Sigmoid colon (tissue), 7 donors: ENCODE results near the gene KCNH1. TPM values are rescaled to one million over a fixed set of nuclear protein-coding genes. Genes with fewer than 3 reads are reported as not detected.

Source experiments
- DNase-seq: peaks from one replicate; pipeline ENCODE4 v3.0.0-alpha.2; 2019
- H3K27ac ChIP-seq, 4 donors: fragments of 200-600 bp; sonication (generic); one replicate each; pipeline ENCODE4 v1.5.1; 2016 to 2019; ENCODE audit warnings: mild to moderate bottlenecking in 1 of 4
- H3K27me3 ChIP-seq, 3 donors: fragments of 200-600 bp; sonication (generic); one replicate each; pipeline ENCODE4 v1.5.1; 2019; ENCODE audit warnings: mild to moderate bottlenecking in 1 of 3
- H3K36me3 ChIP-seq, 4 donors: fragments of 200-600 bp; sonication (generic); one replicate each; pipeline ENCODE4 v1.5.1; 2016 to 2019
- H3K4me1 ChIP-seq, 4 donors: fragments of 200-600 bp; sonication (generic); one replicate each; pipeline ENCODE4 v1.5.1; 2017 to 2019
- H3K4me3 ChIP-seq, 4 donors: fragments of 200-600 bp; sonication (generic); one replicate each; pipeline ENCODE4 v1.5.1; 2017 to 2019; ENCODE audit warnings: mild to moderate bottlenecking in 2 of 4, moderate library complexity in 1 of 4
- H3K9me3 ChIP-seq, 4 donors: fragments of 200-600 bp in 3 of 4; sonication (generic) in 3 of 4; one replicate each; pipeline versions ENCODE4 v1.5.1 to v1.6.1; 2013 to 2019
- EP300 ChIP-seq, 4 donors: sonication (generic); formaldehyde crosslinking; IDR thresholded peaks; one replicate each; pipeline ENCODE4 v1.6.1; 2017; ENCODE audit warnings: antibody characterized with exemption in 4 of 4
- POLR2A ChIP-seq, 2 donors: fragments of 450-650 bp; IDR thresholded peaks; one replicate each; pipeline ENCODE4 v1.6.1; 2016; ENCODE audit warnings: antibody characterized with exemption in 2 of 2, mild to moderate bottlenecking in 2 of 2, moderate library complexity in 2 of 2
- POLR2AphosphoS5 ChIP-seq, 4 donors: sonication (generic); formaldehyde crosslinking; IDR thresholded peaks; one replicate each; pipeline ENCODE4 v1.6.1; 2017; ENCODE audit warnings: antibody characterized with exemption in 4 of 4
- WGBS, 2 donors: extraction: QIAGEN DNeasy Blood & Tissue Kit; methylation state at CpG; one replicate each; pipeline ENCODE4 v1.1.7; 2013; 5-methylcytosine and 5-hydroxymethylcytosine counted together
- intact Hi-C: fragments of 100-400 bp; cut with DNase I; formaldehyde crosslinking; loops from one replicate; pipeline ENCODE4 v1.15.1; 2023
- polyA plus RNA-seq, 3 donors: library from polyadenylated mRNA; stranded (reverse); fragments of 200-250 nt; gene quantifications; one replicate each; pipeline ENCODE4 v1.2.3, GENCODE V29; 2013
- total RNA-seq, 4 donors: library from RNA; depleted of rRNA; stranded (reverse); fragments of >200 nt; gene quantifications; one replicate each; pipeline ENCODE4 v1.1.0, GENCODE V29; 2016
- TF ChIP-seq, protein P1 (sequence below), 4 experiments: fragments of 450-650 bp in 3 of 4; fragments of 200-600 bp in 1 of 4; IDR thresholded peaks; one replicate each; pipeline ENCODE4 v1.5.1; 2016 to 2019; ENCODE audit warnings: antibody characterized with exemption in 4 of 4, mild to moderate bottlenecking in 3 of 4, moderate library complexity in 2 of 4
- donor health status: healthy with polysubstance abuse.
- donor health status: Bipolar disorder and iron deficiency.
- donor health status: healthy.

KCNH1 gene
- total and polyA plus RNA-seq, 7 donors = 0.23 to 3.1 (median 0.55) TPM; not detected in 2

DNA sequence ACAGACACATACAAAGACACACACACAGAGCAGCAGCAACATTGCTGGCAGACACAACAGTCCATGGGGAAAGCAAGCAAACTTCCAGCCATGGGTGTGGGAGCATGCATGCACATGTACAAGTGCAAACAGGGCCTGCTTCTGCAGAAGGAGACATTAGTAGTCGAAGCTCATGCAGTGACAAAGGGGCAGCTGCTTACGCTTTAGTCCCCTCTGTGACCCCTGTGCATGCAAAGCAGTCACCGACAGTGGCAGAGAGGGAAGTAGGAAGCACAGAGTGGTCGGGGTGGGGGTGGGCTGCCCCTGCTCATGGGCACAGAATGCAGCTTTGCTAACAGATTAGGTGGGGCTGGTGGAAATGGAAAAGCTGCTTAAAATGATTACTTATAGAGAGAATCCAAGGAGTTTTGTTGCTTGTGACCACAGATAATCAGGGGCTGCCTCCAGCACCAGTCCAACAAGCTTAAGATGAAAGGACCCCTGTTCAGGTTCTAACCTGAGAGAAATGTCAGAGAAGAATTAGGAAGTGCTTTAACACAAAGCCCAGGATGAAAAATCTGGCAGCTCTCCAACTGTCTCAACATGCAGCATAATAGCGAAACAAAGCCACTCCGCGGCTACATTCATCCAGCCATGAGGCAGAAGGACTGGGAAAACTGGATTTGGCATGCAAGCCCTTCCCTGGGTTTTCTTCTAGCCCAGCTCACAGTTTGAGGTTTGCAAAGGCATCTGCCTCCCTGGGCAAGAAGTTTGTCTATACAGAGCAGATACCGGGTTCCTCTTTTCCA is 378.9 kb downstream of the KCNH1 start:
- Histone ChIP-seq H3K4me1 (no peaks in the 10 kb centered on the region), H3K36me3 (no peaks in the 10 kb centered on the region), H3K4me3 (no peak overlapping the region), H3K27ac (no peak overlapping the region), H3K9me3 (peaks cover 0 to 4% (median 0%) of the 10 kb centered on the region in 4 donors), H3K27me3 (no peaks in the 10 kb centered on the region)
- intact Hi-C loops = no loop called here
- WGBS, 2 donors = 48 to 58% methylated on average over 8 of the region's 8 CpGs
- TF ChIP-seq POLR2AphosphoS5 (IDR thresholded peaks at IDR 0.05) (no peak), EP300 (IDR thresholded peaks at IDR 0.05) (no peak), POLR2A (IDR thresholded peaks at IDR 0.05) (no peak)
- TF ChIP-seq, protein P1, sequence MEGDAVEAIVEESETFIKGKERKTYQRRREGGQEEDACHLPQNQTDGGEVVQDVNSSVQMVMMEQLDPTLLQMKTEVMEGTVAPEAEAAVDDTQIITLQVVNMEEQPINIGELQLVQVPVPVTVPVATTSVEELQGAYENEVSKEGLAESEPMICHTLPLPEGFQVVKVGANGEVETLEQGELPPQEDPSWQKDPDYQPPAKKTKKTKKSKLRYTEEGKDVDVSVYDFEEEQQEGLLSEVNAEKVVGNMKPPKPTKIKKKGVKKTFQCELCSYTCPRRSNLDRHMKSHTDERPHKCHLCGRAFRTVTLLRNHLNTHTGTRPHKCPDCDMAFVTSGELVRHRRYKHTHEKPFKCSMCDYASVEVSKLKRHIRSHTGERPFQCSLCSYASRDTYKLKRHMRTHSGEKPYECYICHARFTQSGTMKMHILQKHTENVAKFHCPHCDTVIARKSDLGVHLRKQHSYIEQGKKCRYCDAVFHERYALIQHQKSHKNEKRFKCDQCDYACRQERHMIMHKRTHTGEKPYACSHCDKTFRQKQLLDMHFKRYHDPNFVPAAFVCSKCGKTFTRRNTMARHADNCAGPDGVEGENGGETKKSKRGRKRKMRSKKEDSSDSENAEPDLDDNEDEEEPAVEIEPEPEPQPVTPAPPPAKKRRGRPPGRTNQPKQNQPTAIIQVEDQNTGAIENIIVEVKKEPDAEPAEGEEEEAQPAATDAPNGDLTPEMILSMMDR (IDR thresholded peaks at IDR 0.05) = no peak
- DNase-seq = no peak

DNA sequence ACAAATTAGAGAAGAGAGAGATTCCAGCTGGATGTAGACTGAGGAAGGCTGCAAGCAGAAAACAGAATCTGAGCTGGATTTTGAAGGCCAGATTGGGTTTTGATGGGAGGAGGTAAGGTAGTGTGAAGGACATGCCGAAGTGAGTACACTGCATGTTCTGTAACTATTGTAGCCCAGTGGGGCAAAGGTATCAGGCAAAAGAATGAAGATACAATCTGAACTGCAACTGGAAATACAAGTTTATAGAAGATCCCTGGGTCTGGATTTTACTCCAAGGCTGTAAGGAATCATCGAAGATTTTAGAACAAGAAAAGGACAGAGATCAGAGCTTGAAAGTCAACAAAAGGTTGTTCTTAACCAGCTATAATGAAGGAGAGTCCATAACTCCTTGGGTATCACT is 382.0 kb downstream of the KCNH1 start:
- H3K36me3 ChIP-seq = no peaks in the 10 kb centered on the region
- no peaks in the 10 kb centered on the region for H3K9me3 ChIP-seq
- TF ChIP-seq, protein P1 (IDR thresholded peaks at IDR 0.05) = no peak
- no peak for TF ChIP-seq POLR2A (IDR thresholded peaks at IDR 0.05)
- no peak for TF ChIP-seq POLR2AphosphoS5 (IDR thresholded peaks at IDR 0.05)
- TF ChIP-seq EP300 (IDR thresholded peaks at IDR 0.05) = no peak
- no peak overlapping the region for H3K27ac ChIP-seq
- 65 to 94% methylated on average over 2 of the region's 2 CpGs for WGBS, 2 donors
- H3K4me1 ChIP-seq = no peaks in the 10 kb centered on the region
- intact Hi-C loops = no loop called here
- no peak for DNase-seq
- no peak overlapping the region for H3K4me3 ChIP-seq
- no peaks in the 10 kb centered on the region for H3K27me3 ChIP-seq

DNA sequence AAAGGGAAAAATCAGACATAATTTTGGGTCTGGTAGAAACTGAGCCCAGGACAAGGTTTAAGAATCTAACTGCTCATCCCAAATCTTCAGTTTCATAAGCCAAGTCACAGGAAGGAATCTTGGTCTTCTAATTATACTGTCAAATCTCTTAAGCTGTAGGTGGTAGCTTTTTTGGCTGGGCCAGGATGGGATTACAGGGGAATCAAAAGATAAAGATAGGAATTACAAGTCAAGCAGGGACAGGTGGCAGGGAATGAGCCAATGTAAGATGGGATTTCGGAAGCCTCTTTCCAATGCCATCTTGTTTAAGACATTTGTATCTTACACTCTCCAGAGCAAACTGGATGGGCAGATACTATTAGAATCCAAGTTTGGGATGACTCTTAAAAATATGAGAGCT is 383.5 kb downstream of the KCNH1 start:
- 82 to 92% methylated on average over 1 of the region's 1 CpG for WGBS, 2 donors
- H3K36me3 ChIP-seq = no peaks in the 10 kb centered on the region
- TF ChIP-seq EP300 (IDR thresholded peaks at IDR 0.05) (no peak), POLR2A (IDR thresholded peaks at IDR 0.05) (no peak), POLR2AphosphoS5 (IDR thresholded peaks at IDR 0.05) (no peak)
- TF ChIP-seq, protein P1 (IDR thresholded peaks at IDR 0.05) = no peak
- intact Hi-C loops = no loop called here
- no peaks in the 10 kb centered on the region for H3K27me3 ChIP-seq
- no peak overlapping the region for H3K27ac ChIP-seq
- H3K4me3 ChIP-seq = no peak overlapping the region
- no peaks in the 10 kb centered on the region for H3K9me3 ChIP-seq
- no peaks in the 10 kb centered on the region for H3K4me1 ChIP-seq
- no peak for DNase-seq

DNA sequence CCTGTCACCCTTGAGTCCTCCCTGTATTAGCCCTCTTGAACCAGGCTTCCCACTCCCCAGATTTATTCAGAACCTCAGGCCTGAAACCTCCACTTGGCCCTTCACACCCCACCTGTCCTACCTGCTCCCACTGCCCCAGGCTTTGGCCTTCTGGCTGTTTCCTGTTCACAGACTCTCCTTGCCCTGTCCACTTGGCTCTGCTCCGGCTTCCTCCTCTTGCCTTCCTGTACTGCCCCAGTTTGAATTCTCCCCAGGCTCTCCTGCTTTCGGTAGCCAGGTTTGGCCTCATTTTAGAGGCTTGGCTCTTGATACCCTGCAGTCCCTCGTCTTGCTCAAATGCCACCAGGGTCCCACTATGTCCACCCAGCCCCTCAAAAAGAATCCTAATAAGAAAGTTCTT is 385.2 kb downstream of the KCNH1 start:
- no peak overlapping the region for H3K27ac ChIP-seq
- TF ChIP-seq, protein P1 (IDR thresholded peaks at IDR 0.05) = no peak
- TF ChIP-seq POLR2AphosphoS5 (IDR thresholded peaks at IDR 0.05) = no peak
- TF ChIP-seq POLR2A (IDR thresholded peaks at IDR 0.05) = no peak
- TF ChIP-seq EP300 (IDR thresholded peaks at IDR 0.05) = no peak
- 85 to 88% methylated on average over 3 of the region's 3 CpGs for WGBS, 2 donors

More for the DNA sequence above, 385.2 kb downstream of the KCNH1 start:
- Histone ChIP-seq H3K27me3 (no peaks in the 10 kb centered on the region), H3K9me3 (no peaks in the 10 kb centered on the region), H3K4me3 (no peak overlapping the region), H3K4me1 (no peaks in the 10 kb centered on the region), H3K36me3 (no peaks in the 10 kb centered on the region)
- intact Hi-C loops = no loop called here
- DNase-seq = no peak
